Measurements from ENCODE around the gene CFAP221. TPM values are rescaled to one million over a fixed set of nuclear protein-coding genes. Genes with fewer than 3 reads are reported as not detected.
A peak's percentile ranks its signal among the peaks of the same experiment; 100 is the strongest.

CFAP221 gene
- total RNA-seq, 1 experiment from 2014 or later: not detected

GRCh38 chr2:119649364-119649917 lies 105.2 kb downstream of the CFAP221 start:
- BruUV-seq (replicated peaks): no TSS peak
- Mint-ChIP-seq H3K27me3 (ENCODE audit: insufficient read depth, unreplicated experiment) (peaks cover 2% of the 10 kb centered on the region), H3K27ac (ENCODE audit: low read depth, unreplicated experiment) (no peak overlapping the region), H3K4me1 (ENCODE audit: insufficient read depth, unreplicated experiment) (peaks cover 6% of the 10 kb centered on the region), H3K4me3 (ENCODE audit: unreplicated experiment) (no peak overlapping the region), H3K36me3 (ENCODE audit: insufficient read depth, unreplicated experiment) (peaks cover 9% of the 10 kb centered on the region), H3K9me3 (ENCODE audit: unreplicated experiment) (no peaks in the 10 kb centered on the region)
- intact Hi-C loops (cut with micrococcal nuclease): loop anchor here (10.0 kb wide), 1 partner anchor 155 kb away; no protein-coding TSS in a partner anchor
- CTCF ChIA-PET: interaction anchor here (1.3 to 4.3 kb wide), 5 partner anchors 8 to 174 kb away, joined by 4 to 37 read pairs (median 7); no protein-coding TSS in a partner anchor
- peak; percentile 53 for DNase-seq (ENCODE audit: unreplicated experiment)
- TF ChIP-seq, protein P1, sequence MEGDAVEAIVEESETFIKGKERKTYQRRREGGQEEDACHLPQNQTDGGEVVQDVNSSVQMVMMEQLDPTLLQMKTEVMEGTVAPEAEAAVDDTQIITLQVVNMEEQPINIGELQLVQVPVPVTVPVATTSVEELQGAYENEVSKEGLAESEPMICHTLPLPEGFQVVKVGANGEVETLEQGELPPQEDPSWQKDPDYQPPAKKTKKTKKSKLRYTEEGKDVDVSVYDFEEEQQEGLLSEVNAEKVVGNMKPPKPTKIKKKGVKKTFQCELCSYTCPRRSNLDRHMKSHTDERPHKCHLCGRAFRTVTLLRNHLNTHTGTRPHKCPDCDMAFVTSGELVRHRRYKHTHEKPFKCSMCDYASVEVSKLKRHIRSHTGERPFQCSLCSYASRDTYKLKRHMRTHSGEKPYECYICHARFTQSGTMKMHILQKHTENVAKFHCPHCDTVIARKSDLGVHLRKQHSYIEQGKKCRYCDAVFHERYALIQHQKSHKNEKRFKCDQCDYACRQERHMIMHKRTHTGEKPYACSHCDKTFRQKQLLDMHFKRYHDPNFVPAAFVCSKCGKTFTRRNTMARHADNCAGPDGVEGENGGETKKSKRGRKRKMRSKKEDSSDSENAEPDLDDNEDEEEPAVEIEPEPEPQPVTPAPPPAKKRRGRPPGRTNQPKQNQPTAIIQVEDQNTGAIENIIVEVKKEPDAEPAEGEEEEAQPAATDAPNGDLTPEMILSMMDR (IDR thresholded peaks at IDR 0.05; ENCODE audit: unreplicated experiment): no peak
- POLR2A ChIA-PET: interaction anchor here (0.6 kb wide), 2 partner anchors 12 to 433 kb away, joined by 3 read pairs; no protein-coding TSS in a partner anchor

DNA sequence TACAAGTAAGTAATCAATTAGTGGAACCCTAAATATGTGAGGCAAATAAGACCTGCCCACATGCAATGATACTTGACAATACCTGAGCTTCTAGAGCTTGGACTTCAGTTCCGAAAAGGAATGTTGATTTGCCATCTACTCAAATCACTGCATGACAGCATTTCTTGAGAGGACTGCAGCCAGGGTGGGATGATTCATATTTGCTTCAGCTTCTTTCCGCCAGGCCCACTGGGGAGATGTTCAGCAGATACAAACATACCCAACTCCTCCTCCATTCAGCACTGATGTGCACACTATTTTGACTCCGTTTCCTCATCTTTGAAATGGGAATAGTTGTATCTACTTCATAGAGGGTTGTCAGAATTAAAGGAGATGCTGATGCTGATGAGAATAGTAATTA lies 106.0 kb downstream of the CFAP221 start:
- ChIA-PET POLR2A (interaction anchor here (0.6 kb wide), 1 partner anchor 433 kb away, joined by 3 read pairs; no protein-coding TSS in a partner anchor), CTCF (interaction anchor here (0.7 to 4.3 kb wide), 5 partner anchors 9 to 524 kb away, joined by 4 to 37 read pairs (median 4); no protein-coding TSS in a partner anchor)
- H3K4me1 Mint-ChIP-seq (ENCODE audit: insufficient read depth, unreplicated experiment): peaks cover 6% of the 10 kb centered on the region

DNA sequence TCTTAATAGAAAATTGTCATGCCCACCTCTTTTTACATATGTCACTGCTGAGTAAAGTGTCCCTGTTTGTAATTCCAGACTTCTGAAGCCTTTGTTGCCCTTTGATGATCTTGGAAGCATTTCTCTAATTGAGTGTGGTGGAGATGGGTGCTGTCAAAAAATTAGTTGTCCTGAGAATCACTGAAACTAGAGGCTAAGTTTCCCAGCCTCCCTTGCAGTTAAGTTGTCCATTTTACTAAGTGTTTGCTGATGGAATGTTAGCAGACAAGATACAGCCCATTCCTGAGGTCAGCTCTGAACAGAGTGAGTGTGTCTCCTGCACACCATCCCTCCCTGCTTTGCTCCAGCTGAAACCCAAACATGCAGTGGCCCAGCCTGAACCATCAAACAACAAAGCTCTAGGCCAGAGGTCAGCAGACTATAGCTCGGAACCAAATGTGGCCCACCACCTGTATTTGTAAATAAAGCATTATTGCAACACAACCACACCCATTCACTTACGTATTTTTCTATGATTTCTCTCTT lies 106.7 kb downstream of the CFAP221 start:
- Mint-ChIP-seq H3K4me1 (ENCODE audit: insufficient read depth, unreplicated experiment) (peaks cover 6% of the 10 kb centered on the region), H3K27ac (ENCODE audit: low read depth, unreplicated experiment) (no peak overlapping the region)
- CTCF ChIA-PET: interaction anchor here (0.7 to 4.3 kb wide), 4 partner anchors 10 to 524 kb away, joined by 4 to 37 read pairs (median 6); no protein-coding TSS in a partner anchor

More for the DNA sequence above, 106.0 kb downstream of the CFAP221 start:
- Mint-ChIP-seq H3K27me3 (ENCODE audit: insufficient read depth, unreplicated experiment) (peaks cover 9% of the 10 kb centered on the region), H3K36me3 (ENCODE audit: insufficient read depth, unreplicated experiment) (peaks cover 9% of the 10 kb centered on the region), H3K27ac (ENCODE audit: low read depth, unreplicated experiment) (no peak overlapping the region), H3K4me3 (ENCODE audit: unreplicated experiment) (no peak overlapping the region), H3K9me3 (ENCODE audit: unreplicated experiment) (no peaks in the 10 kb centered on the region)
- BruUV-seq (replicated peaks): no TSS peak
- intact Hi-C loops (cut with micrococcal nuclease): no loop called here
- DNase-seq (ENCODE audit: unreplicated experiment): no peak
- TF ChIP-seq, protein P1 (IDR thresholded peaks at IDR 0.05; ENCODE audit: unreplicated experiment): no peak

More for the DNA sequence above, 106.7 kb downstream of the CFAP221 start:
- no peaks in the 10 kb centered on the region for H3K9me3 Mint-ChIP-seq (ENCODE audit: unreplicated experiment)
- POLR2A ChIA-PET: no interaction called here
- intact Hi-C loops (cut with micrococcal nuclease): no loop called here
- H3K36me3 Mint-ChIP-seq (ENCODE audit: insufficient read depth, unreplicated experiment): peaks cover 9% of the 10 kb centered on the region
- DNase-seq (ENCODE audit: unreplicated experiment): no peak
- no peak overlapping the region for H3K4me3 Mint-ChIP-seq (ENCODE audit: unreplicated experiment)
- TF ChIP-seq, protein P1 (IDR thresholded peaks at IDR 0.05; ENCODE audit: unreplicated experiment): no peak
- peaks cover 16% of the 10 kb centered on the region for H3K27me3 Mint-ChIP-seq (ENCODE audit: insufficient read depth, unreplicated experiment)
- no TSS peak for BruUV-seq (replicated peaks)
